ENCODE data around the gene PCDHGA1. TPM values are rescaled to one million over a fixed set of nuclear protein-coding genes. Genes with fewer than 3 reads are reported as not detected.
"Not testable (repeated sequence)": the region's sequence is repeated elsewhere in the genome, so short reads cannot be mapped to it uniquely, and the experiment has no call there.

PCDHGA1 gene
- total RNA-seq, 2 donors from 2014 or later = 1.4 to 2.0 TPM

DNA sequence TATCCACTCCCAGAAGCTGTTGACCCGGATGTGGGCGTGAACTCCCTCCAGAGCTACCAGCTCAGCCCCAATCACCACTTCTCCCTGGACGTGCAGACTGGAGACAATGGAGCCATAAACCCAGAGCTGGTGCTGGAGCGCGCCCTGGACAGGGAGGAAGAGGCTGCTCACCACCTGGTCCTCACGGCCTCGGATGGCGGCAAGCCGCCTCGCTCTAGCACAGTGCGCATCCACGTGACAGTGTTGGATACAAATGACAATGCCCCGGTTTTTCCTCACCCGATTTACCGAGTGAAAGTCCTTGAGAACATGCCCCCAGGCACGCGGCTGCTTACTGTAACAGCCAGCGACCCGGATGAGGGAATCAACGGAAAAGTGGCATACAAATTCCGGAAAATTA, 63.0 kb downstream of the PCDHGA1 start:
- H3K27me3 ChIP-seq = no peaks in the 10 kb centered on the region
- peaks cover 3% of the 10 kb centered on the region for H3K36me3 ChIP-seq
- no peak for DNase-seq (ENCODE audit: low spot score)
- no peaks in the 10 kb centered on the region for H3K4me1 ChIP-seq
- peaks cover 10 to 86% of the 10 kb centered on the region in 2 donors for H3K9me3 ChIP-seq
- no peak overlapping the region for H3K27ac ChIP-seq
- TF ChIP-seq CTCF (IDR thresholded peaks at IDR 0.05) = no peak
- H3K4me3 ChIP-seq = no peak overlapping the region

DNA sequence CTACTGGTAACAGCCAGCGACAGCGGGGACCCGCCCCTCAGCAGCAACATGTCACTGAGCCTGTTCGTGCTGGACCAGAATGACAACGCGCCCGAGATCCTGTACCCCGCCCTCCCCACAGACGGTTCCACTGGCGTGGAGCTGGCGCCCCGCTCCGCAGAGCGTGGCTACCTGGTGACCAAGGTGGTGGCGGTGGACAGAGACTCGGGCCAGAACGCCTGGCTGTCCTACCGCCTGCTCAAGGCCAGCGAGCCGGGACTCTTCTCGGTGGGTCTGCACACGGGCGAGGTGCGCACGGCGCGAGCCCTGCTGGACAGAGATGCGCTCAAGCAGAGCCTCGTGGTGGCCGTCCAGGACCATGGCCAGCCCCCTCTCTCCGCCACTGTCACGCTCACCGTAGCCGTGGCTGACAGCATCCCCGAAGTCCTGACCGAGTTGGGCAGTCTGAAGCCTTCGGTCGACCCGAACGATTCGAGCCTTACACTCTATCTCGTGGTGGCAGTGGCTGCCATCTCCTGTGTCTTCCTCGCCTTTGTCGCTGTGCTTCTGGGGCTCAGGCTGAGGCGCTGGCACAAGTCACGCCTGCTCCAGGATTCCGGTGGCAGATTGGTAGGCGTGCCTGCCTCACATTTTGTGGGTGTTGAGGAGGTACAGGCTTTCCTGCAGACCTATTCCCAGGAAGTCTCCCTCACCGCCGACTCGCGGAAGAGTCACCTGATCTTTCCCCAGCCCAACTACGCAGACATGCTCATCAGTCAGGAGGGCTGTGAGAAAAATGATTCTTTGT, 64.3 kb downstream of the PCDHGA1 start:
- H3K9me3 ChIP-seq = peaks cover 6 to 85% of the 10 kb centered on the region in 2 donors
- not testable (repeated sequence) for DNase-seq (ENCODE audit: low spot score); H3K4me3 ChIP-seq; H3K27ac ChIP-seq; H3K27me3 ChIP-seq; H3K36me3 ChIP-seq; H3K4me1 ChIP-seq

DNA sequence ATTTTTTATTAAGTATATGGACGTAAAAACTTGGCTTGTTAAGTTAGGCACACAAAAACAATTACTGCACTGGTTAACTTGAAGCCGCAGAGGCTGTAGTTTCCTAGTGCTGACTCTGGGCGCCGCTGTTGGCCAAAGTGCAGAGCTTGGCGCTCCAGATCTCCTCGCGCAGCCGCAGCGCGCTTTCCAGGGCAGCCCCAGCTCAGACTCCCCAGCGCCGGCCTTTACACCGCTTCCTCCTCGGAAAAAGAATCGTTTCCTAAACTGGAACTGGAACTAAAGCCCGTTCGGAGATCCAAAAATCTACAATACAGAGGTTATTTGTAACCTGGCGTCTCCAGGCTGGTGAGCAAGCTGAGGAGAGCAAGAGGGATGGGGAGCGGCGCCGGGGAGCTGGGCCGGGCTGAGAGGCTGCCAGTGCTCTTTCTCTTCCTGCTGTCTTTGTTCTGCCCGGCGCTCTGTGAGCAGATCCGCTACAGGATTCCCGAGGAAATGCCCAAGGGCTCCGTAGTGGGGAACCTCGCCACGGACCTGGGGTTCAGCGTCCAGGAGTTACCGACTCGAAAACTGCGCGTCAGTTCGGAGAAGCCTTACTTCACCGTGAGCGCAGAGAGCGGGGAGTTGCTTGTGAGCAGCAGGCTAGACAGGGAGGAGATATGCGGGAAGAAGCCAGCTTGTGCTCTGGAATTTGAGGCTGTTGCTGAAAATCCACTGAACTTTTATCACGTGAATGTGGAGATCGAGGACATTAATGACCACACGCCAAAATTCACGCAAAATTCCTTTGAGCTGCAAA, 67.6 kb downstream of the PCDHGA1 start, which contains the start of gene PCDHGB5:
PCDHGB5 (plus strand) TSS at position 192 of the 796 bp plus-strand sequence; CDS start at position 373, 181 bp downstream.
- H3K27me3 ChIP-seq; H3K27ac ChIP-seq; DNase-seq (ENCODE audit: low spot score); H3K36me3 ChIP-seq: not testable (repeated sequence)
- H3K4me1 ChIP-seq = peaks cover 0 to 11% of the 10 kb centered on the region in 2 donors
- peaks cover 20 to 84% of the 10 kb centered on the region in 2 donors for H3K9me3 ChIP-seq
- peak; percentile 32 to 76 for TF ChIP-seq CTCF (IDR thresholded peaks at IDR 0.05)
- peak within 1 kb of the TSS; percentile 23 to 42 for H3K4me3 ChIP-seq

DNA sequence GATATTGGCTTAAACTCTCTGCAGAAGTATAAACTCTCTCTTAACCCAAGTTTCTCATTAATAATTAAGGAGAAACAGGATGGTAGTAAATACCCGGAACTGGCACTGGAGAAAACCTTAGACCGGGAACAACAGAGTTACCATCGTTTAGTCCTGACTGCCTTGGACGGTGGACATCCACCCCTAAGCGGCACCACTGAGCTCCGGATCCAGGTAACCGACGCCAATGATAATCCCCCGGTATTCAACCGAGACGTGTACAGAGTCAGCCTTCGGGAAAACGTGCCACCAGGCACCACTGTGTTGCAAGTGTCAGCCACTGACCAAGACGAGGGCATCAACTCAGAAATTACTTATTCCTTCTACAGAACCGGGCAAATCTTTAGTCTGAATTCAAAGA, 68.3 kb downstream of the PCDHGA1 start:
- no peak for DNase-seq (ENCODE audit: low spot score)
- Histone ChIP-seq H3K4me1 (peaks cover 0 to 11% of the 10 kb centered on the region in 2 donors), H3K27ac (no peak overlapping the region), H3K36me3 (no peaks in the 10 kb centered on the region), H3K27me3 (no peaks in the 10 kb centered on the region), H3K4me3 (no peak overlapping the region), H3K9me3 (peaks cover 27 to 84% of the 10 kb centered on the region in 2 donors)
- TF ChIP-seq CTCF (IDR thresholded peaks at IDR 0.05) = no peak

GRCh38 chr5:141399555-141400258, 69.4 kb downstream of the PCDHGA1 start:
- Histone ChIP-seq H3K4me1 (peaks cover 0 to 11% of the 10 kb centered on the region in 2 donors), H3K9me3 (peaks cover 31 to 84% of the 10 kb centered on the region in 2 donors), H3K27me3 (no peaks in the 10 kb centered on the region), H3K4me3 (no peak overlapping the region), H3K36me3 (peaks cover 2% of the 10 kb centered on the region), H3K27ac (no peak overlapping the region)
- TF ChIP-seq CTCF (IDR thresholded peaks at IDR 0.05) = no peak
- DNase-seq (ENCODE audit: low spot score) = no peak
